SK-N-SH (cell line): ENCODE data around the gene STEEP1. TPM values are rescaled to one million over a fixed set of nuclear protein-coding genes. Genes with fewer than 3 reads are reported as not detected.
"Not testable (repeated sequence)": the region's sequence is repeated elsewhere in the genome, so short reads cannot be mapped to it uniquely, and the experiment has no call there.

Source experiments
- CTCF ChIA-PET: fragments of 300-600, 350-600 bp; formaldehyde crosslinking; extraction: SDS; loops from one replicate; lab custom pipeline; 2021; lab: Yijun Ruan, JAX
- POLR2A ChIA-PET: fragments of 350-600 bp; sonication (Branson Sonifier 250); formaldehyde crosslinking; extraction: SDS; loops from one replicate; lab custom pipeline; 2020; ENCODE audit warnings: antibody characterized with exemption, inconsistent platforms; lab: Yijun Ruan, JAX
- DNase-seq: peaks from one replicate; pipeline ENCODE4 v3.0.0; 2012
- H2AFZ ChIP-seq: fragments of 200-600 bp; sonication (generic); 2 replicates; pipeline ENCODE4 v1.8.1; 2016; ENCODE audit warnings: antibody characterized with exemption, mild to moderate bottlenecking, low read depth
- H3F3A ChIP-seq: fragments of 200-600 bp; sonication (generic); replicated peaks from 2 replicates; pipeline ENCODE3; 2016; ENCODE audit warnings: antibody characterized with exemption, mild to moderate bottlenecking; ENCODE audit not compliant: insufficient read depth
- H3K27ac ChIP-seq, 2 experiments: fragments of 200-500 bp in 1 of 2; fragments of 200-600 bp in 1 of 2; sonication (Bioruptor generic) in 1 of 2; sonication (generic), shearing (Covaris generic) in 1 of 2; 2 replicates each; pipeline versions ENCODE4 v1.5.1 to v1.6.1; 2014 to 2016; ENCODE audit warnings: low read depth in 2 of 2, inconsistent platforms in 1 of 2, low read length in 1 of 2, mild to moderate bottlenecking in 1 of 2, mixed read lengths in 1 of 2
- H3K27me3 ChIP-seq: fragments of 200-600 bp; sonication (generic), shearing (Covaris generic); 2 replicates; pipeline ENCODE4 v1.6.1; 2016; ENCODE audit warnings: mixed run types; ENCODE audit not compliant: insufficient read depth
- H3K36me3 ChIP-seq, 2 experiments: fragments of 200-500 bp in 1 of 2; fragments of 200-600 bp in 1 of 2; sonication (Bioruptor generic) in 1 of 2; sonication (generic) in 1 of 2; replicated peaks in 1 of 2; 2 replicates each; pipeline versions ENCODE3 to v1.5.1; 2014 to 2016; ENCODE audit warnings: low read length in 1 of 2, mild to moderate bottlenecking in 1 of 2; ENCODE audit not compliant: insufficient read depth in 2 of 2, control insufficient read depth in 1 of 2
- H3K4me1 ChIP-seq, 2 experiments: fragments of 200-500 bp in 1 of 2; fragments of 200-600 bp in 1 of 2; sonication (Bioruptor generic) in 1 of 2; sonication (generic), shearing (Covaris generic) in 1 of 2; 2 replicates each; pipeline versions ENCODE4 v1.5.1 to v1.6.1; 2014 to 2016; ENCODE audit warnings: low read depth in 1 of 2, low read length in 1 of 2, mixed run types in 1 of 2; ENCODE audit not compliant: insufficient read depth in 2 of 2, control insufficient read depth in 1 of 2
- H3K4me2 ChIP-seq: fragments of 200-600 bp; sonication (generic), shearing (Covaris generic); 2 replicates; pipeline ENCODE4 v1.6.1; 2017; ENCODE audit warnings: mixed run types
- H3K4me3 ChIP-seq, 2 experiments: fragments of 200-500 bp in 1 of 2; fragments of 200-600 bp in 1 of 2; sonication (Bioruptor generic) in 1 of 2; sonication (generic), shearing (Covaris generic) in 1 of 2; 2 replicates each; pipeline versions ENCODE4 v1.5.1 to v1.8.1; 2014 to 2016; ENCODE audit warnings: low read depth in 2 of 2, inconsistent platforms in 1 of 2, low read length in 1 of 2, mild to moderate bottlenecking in 1 of 2, mixed read lengths in 1 of 2, moderate library complexity in 1 of 2
- H3K79me2 ChIP-seq: fragments of 200-600 bp; sonication (generic); 2 replicates; pipeline ENCODE4 v1.8.1; 2017; ENCODE audit warnings: mild to moderate bottlenecking; ENCODE audit not compliant: insufficient read depth
- H3K9ac ChIP-seq: fragments of 200-600 bp; sonication (generic); 2 replicates; pipeline ENCODE4 v1.6.1; 2017; ENCODE audit warnings: mixed run types
- H3K9me2 ChIP-seq: fragments of 200-600 bp; sonication (generic); 2 replicates; pipeline ENCODE4 v1.6.1; 2017; ENCODE audit warnings: mixed run types
- H3K9me3 ChIP-seq: fragments of 200-600 bp; sonication (generic); 2 replicates; pipeline ENCODE4 v1.6.1; 2017; ENCODE audit warnings: mixed run types, mild to moderate bottlenecking, moderate library complexity
- H4K20me1 ChIP-seq: fragments of 200-600 bp; sonication (generic); 2 replicates; pipeline ENCODE4 v1.6.1; 2017; ENCODE audit warnings: mild to moderate bottlenecking, mixed run types; ENCODE audit not compliant: insufficient read depth
- CHD2 ChIP-seq: fragments of 150-350 bp; IDR thresholded peaks from 2 replicates; pipeline ENCODE4 v1.6.1; 2018; ENCODE audit warnings: low read length; ENCODE audit not compliant: partially characterized antibody
- CTCF ChIP-seq: fragments of 200-600 bp; sonication (generic); IDR thresholded peaks from 2 replicates; pipeline ENCODE4 v1.6.1; 2017; ENCODE audit warnings: antibody characterized with exemption, mild to moderate bottlenecking, moderate library complexity
- EP300 ChIP-seq, 2 experiments: IDR thresholded peaks; 2 replicates each; pipeline versions ENCODE4 v1.4.0 to v1.6.1; 2012; ENCODE audit warnings: borderline replicate concordance in 1 of 2, low read depth in 1 of 2, low read length in 1 of 2
- EZH2phosphoT487 ChIP-seq: fragments of 200-600 bp; sonication (generic); IDR thresholded peaks from 2 replicates; pipeline ENCODE4 v1.6.1; 2017; ENCODE audit warnings: low read depth, mixed run types, mild to moderate bottlenecking, antibody characterized with exemption, moderate library complexity, borderline replicate concordance
- GABPA ChIP-seq: IDR thresholded peaks from 2 replicates; pipeline ENCODE4 v1.4.0; 2012; ENCODE audit warnings: low read depth, mild to moderate bottlenecking
- MEF2A ChIP-seq: IDR thresholded peaks from 2 replicates; pipeline ENCODE4 v1.4.0; 2012; ENCODE audit warnings: low read depth, borderline replicate concordance
- NFIC ChIP-seq: IDR thresholded peaks from 2 replicates; pipeline ENCODE4 v1.4.0; 2012; ENCODE audit warnings: borderline replicate concordance
- RAD21 ChIP-seq: IDR thresholded peaks from 2 replicates; pipeline ENCODE4 v1.6.1; 2012; ENCODE audit warnings: mild to moderate bottlenecking, low read length
- RCOR1 ChIP-seq: fragments of 150-350 bp; IDR thresholded peaks from 2 replicates; pipeline ENCODE4 v1.6.1; 2017; ENCODE audit warnings: antibody characterized with exemption, low read length
- REST ChIP-seq: IDR thresholded peaks from 2 replicates; pipeline ENCODE4 v1.6.1; 2012; ENCODE audit warnings: mild to moderate bottlenecking, low read depth, low read length, moderate library complexity
- RFX5 ChIP-seq: IDR thresholded peaks from 2 replicates; pipeline ENCODE4 v1.6.1; 2012; ENCODE audit warnings: mild to moderate bottlenecking, improper control_type of control experiment, low read length
- RXRA ChIP-seq: IDR thresholded peaks from 2 replicates; pipeline ENCODE4 v1.4.0; 2012; ENCODE audit warnings: low read depth, mild to moderate bottlenecking, borderline replicate concordance
- SIN3A ChIP-seq: IDR thresholded peaks from 2 replicates; pipeline ENCODE4 v1.6.1; 2012; ENCODE audit warnings: low read depth, mild to moderate bottlenecking, low read length, moderate library complexity, borderline replicate concordance
- SMC3 ChIP-seq: IDR thresholded peaks from 2 replicates; pipeline ENCODE4 v1.6.1; 2012; ENCODE audit warnings: low read depth, low read length, improper control_type of control experiment
- TCF12 ChIP-seq: IDR thresholded peaks from 2 replicates; pipeline ENCODE4 v1.4.0; 2012
- TEAD4 ChIP-seq: IDR thresholded peaks from 2 replicates; pipeline ENCODE4 v1.4.0; 2012; ENCODE audit warnings: mild to moderate bottlenecking, borderline replicate concordance; ENCODE audit not compliant: insufficient read depth
- WGBS: methylation state at CpG from one replicate; pipeline ENCODE4 v1.1.6; 2017; ENCODE audit warnings: low lambda C conversion rate; 5-methylcytosine and 5-hydroxymethylcytosine counted together
- polyA plus RNA-seq, 3 experiments: library from polyadenylated mRNA; depleted of rRNA; stranded (reverse); fragments of >200 nt; gene quantifications; 2 replicates each; pipeline ENCODE4 v1.2.3, GENCODE V29; 2012

Gene STEEP1
- polyA plus RNA-seq, 1 of the 3 experiments (the other 2 are of a cell fraction): 19.2 TPM

- no peak for TF ChIP-seq EZH2phosphoT487
- TF ChIP-seq GABPA: no peak
- TF ChIP-seq REST: no peak
- no peak for TF ChIP-seq MEF2A
- TF ChIP-seq RAD21: no peak
- no peak for TF ChIP-seq NFIC
- TF ChIP-seq RCOR1: no peak
- TF ChIP-seq RXRA: no peak
- TF ChIP-seq TEAD4: no peak
- no peak for TF ChIP-seq TCF12
- TF ChIP-seq SIN3A: no peak
- no peak for TF ChIP-seq EP300 (IDR thresholded peaks at IDR 0.05; ENCODE audit: borderline replicate concordance in 1 of 2, low read depth in 1 of 2, low read length in 1 of 2)
- no peak for TF ChIP-seq RFX5
- TF ChIP-seq CHD2: no peak
- no peak for TF ChIP-seq SMC3
- no peak for TF ChIP-seq CTCF
- Histone ChIP-seq H3K4me2 (no peak overlapping the region), H3K36me3 (no peaks in the 10 kb centered on the region), H3K9me3 (no peaks in the 10 kb centered on the region), H4K20me1 (no peaks in the 10 kb centered on the region), H3K4me3 (no peak overlapping the region), H3K27me3 (peaks cover 9% of the 10 kb centered on the region; the same call in 1 of the 2 replicates), H2AFZ (no peak overlapping the region), H3F3A (no peaks in the 10 kb centered on the region), H3K79me2 (no peaks in the 10 kb centered on the region), H3K9me2 (no peaks in the 10 kb centered on the region), H3K4me1 (no peaks in the 10 kb centered on the region), H3K9ac (no peak overlapping the region), H3K27ac (no peak overlapping the region)
- POLR2A ChIA-PET: no interaction called here
- CTCF ChIA-PET: interaction anchor here (0.8 to 5.0 kb wide), 6 partner anchors 7 to 258 kb away, joined by 3 to 25 read pairs (median 3); no protein-coding TSS in a partner anchor
- WGBS: 49% methylated on average over 8 of the region's 10 CpGs
- DNase-seq: no peak
Observed at GRCh38 chrX:119495734-119496726, 69.2 kb downstream of the STEEP1 start.

- H3K79me2 ChIP-seq: not testable (repeated sequence)
Observed at GRCh38 chrX:119493851-119494495, 71.2 kb downstream of the STEEP1 start.

More at GRCh38 chrX:119493851-119494495, 71.2 kb downstream of the STEEP1 start:
- H3K9ac ChIP-seq, DNase-seq, H2AFZ ChIP-seq, H4K20me1 ChIP-seq, H3K4me1 ChIP-seq, POLR2A ChIA-PET, H3K27ac ChIP-seq, H3K4me3 ChIP-seq, H3K36me3 ChIP-seq, H3K4me2 ChIP-seq, H3F3A ChIP-seq, H3K9me3 ChIP-seq, H3K9me2 ChIP-seq: not testable (repeated sequence)
- 76% methylated on average over 10 of the region's 10 CpGs for WGBS
- peaks cover 14% of the 10 kb centered on the region; the same call in 1 of the 2 replicates for H3K27me3 ChIP-seq
- CTCF ChIA-PET: interaction anchor here (0.6 to 5.0 kb wide), 7 partner anchors 8 to 22 kb away, joined by 3 to 25 read pairs (median 4); no protein-coding TSS in a partner anchor
